OCI-LY3 (cell line): Measurements from ENCODE around the gene C3orf20.

Source experiments
- EZH2phosphoT487 ChIP-seq: fragments of 200-600 bp; shearing (Covaris generic); IDR thresholded peaks from 2 replicates; pipeline ENCODE4 v1.6.1; 2018; ENCODE audit warnings: antibody characterized with exemption, mixed run types, low read depth
- TF ChIP-seq, protein P1 (sequence below): fragments of 200-600, 300-600 bp; sonication (generic); IDR thresholded peaks from 2 replicates; pipeline ENCODE4 v1.5.1; 2014; ENCODE audit warnings: antibody characterized with exemption, low read length, low read depth

DNA sequence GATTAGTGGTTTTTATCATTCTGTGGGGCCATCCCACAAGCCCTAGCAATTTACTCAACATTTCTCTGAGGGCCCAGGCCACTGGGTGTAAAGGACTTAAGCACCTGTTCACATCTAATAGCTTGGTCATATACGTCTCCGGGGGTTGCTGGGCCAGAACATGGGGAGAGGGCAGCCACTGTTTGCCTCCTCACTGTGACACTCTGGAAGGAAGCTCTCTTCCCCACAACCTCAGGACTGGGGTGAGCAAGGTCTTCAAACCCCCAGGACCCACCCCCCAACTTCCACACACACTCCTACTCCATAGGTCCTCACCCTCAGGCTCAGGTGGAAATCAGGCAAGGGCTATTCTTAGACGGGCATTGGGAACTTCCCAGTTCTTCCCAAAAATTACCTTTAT, 28.9 kb downstream of the C3orf20 start:
- TF ChIP-seq, protein P1, sequence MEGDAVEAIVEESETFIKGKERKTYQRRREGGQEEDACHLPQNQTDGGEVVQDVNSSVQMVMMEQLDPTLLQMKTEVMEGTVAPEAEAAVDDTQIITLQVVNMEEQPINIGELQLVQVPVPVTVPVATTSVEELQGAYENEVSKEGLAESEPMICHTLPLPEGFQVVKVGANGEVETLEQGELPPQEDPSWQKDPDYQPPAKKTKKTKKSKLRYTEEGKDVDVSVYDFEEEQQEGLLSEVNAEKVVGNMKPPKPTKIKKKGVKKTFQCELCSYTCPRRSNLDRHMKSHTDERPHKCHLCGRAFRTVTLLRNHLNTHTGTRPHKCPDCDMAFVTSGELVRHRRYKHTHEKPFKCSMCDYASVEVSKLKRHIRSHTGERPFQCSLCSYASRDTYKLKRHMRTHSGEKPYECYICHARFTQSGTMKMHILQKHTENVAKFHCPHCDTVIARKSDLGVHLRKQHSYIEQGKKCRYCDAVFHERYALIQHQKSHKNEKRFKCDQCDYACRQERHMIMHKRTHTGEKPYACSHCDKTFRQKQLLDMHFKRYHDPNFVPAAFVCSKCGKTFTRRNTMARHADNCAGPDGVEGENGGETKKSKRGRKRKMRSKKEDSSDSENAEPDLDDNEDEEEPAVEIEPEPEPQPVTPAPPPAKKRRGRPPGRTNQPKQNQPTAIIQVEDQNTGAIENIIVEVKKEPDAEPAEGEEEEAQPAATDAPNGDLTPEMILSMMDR, result no peak
- no peak for TF ChIP-seq EZH2phosphoT487
